ENCODE measurements around the gene LUC7L.
"Not testable (repeated sequence)": the region's sequence is repeated elsewhere in the genome, so short reads cannot be mapped to it uniquely, and the experiment has no call there.

LUC7L gene

GRCh38 chr16:259226-259625 is 30.0 kb upstream of the LUC7L start:
- TF ChIP-seq EZH2 (IDR thresholded peaks at IDR 0.05; ENCODE audit: borderline replicate concordance, low read length): no peak
- no peak for TF ChIP-seq CTCF (IDR thresholded peaks at IDR 0.05; ENCODE audit: low read length)
- Histone ChIP-seq H4K20me1 (ENCODE audit: insufficient read depth, low read length) (no peaks in the 10 kb centered on the region), H3F3A (ENCODE audit: insufficient read depth, low read length) (no peaks in the 10 kb centered on the region; the same call in 1 of the 2 replicates), H3K27ac (ENCODE audit: low read depth, low read length, poor library complexity, severe bottlenecking) (no peak overlapping the region), H3K4me2 (ENCODE audit: low read length) (no peak overlapping the region), H3K36me3 (ENCODE audit: insufficient read depth, low read length) (peaks cover 44% of the 10 kb centered on the region), H3K9me3 (ENCODE audit: low read length) (no peaks in the 10 kb centered on the region), H3K27me3 (ENCODE audit: insufficient read depth, low read length) (no peaks in the 10 kb centered on the region), H3K9ac (ENCODE audit: low read length) (no peak overlapping the region), H2AFZ (ENCODE audit: low read length) (no peak overlapping the region), H3K4me1 (ENCODE audit: insufficient read depth, low read length, severe bottlenecking) (no peaks in the 10 kb centered on the region), H3K79me2 (ENCODE audit: insufficient read depth, low read length) (no peaks in the 10 kb centered on the region), H3K9me2 (ENCODE audit: low read depth, low read length) (no peaks in the 10 kb centered on the region), H3K4me3 (ENCODE audit: low read depth, low read length, poor library complexity, severe bottlenecking) (no peak overlapping the region)

DNA sequence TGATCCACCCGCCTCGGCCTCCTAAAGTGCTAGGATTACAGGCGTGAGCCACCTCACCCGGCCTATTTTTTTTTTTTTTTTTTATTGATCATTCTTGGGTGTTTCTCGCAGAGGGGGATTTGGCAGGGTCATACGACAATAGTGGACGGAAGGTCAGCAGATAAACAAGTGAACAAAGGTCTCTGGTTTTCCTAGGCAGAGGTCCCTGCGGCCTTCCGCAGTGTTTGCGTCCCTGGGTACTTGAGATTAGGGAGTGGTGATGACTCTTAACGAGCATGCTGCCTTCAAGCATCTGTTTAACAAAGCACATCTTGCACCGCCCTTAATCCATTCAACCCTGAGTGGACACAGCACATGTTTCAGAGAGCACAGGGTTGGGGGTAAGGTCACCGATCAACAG is 28.8 kb upstream of the LUC7L start:
- H3K27me3 ChIP-seq (ENCODE audit: insufficient read depth, low read length); H3K9me2 ChIP-seq (ENCODE audit: low read depth, low read length); H3K9me3 ChIP-seq (ENCODE audit: low read length); H3F3A ChIP-seq (ENCODE audit: insufficient read depth, low read length); H2AFZ ChIP-seq (ENCODE audit: low read length); H3K79me2 ChIP-seq (ENCODE audit: insufficient read depth, low read length); H3K27ac ChIP-seq (ENCODE audit: low read depth, low read length, poor library complexity, severe bottlenecking); H4K20me1 ChIP-seq (ENCODE audit: insufficient read depth, low read length); H3K4me1 ChIP-seq (ENCODE audit: insufficient read depth, low read length, severe bottlenecking); H3K9ac ChIP-seq (ENCODE audit: low read length); H3K4me3 ChIP-seq (ENCODE audit: low read depth, low read length, poor library complexity, severe bottlenecking); H3K4me2 ChIP-seq (ENCODE audit: low read length): not testable (repeated sequence)
- H3K36me3 ChIP-seq (ENCODE audit: insufficient read depth, low read length): peaks cover 48% of the 10 kb centered on the region

DNA sequence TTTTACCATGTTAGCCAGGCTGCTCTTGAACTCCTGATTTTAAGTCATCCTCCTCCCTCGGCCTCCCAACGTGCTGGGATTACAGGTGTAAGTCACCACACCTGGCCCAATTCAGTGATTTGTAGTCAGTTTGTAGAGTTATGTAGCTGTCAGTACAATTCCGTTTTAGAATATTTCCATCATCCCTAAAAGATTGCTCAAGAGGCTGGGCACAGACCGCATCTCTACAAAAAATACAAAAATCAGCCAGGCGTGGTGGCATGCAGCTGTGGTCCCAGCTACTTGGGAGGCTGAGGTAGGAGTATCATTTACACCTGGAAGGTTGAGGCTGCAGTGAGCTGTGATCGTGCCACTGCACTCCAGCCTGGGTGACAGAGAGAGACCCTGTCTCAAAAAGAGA is 25.9 kb upstream of the LUC7L start:
- H3K4me1 ChIP-seq (ENCODE audit: insufficient read depth, low read length, severe bottlenecking): peaks cover 13% of the 10 kb centered on the region
- no peaks in the 10 kb centered on the region for H3K9me2 ChIP-seq (ENCODE audit: low read depth, low read length)
- no peaks in the 10 kb centered on the region for H3K27me3 ChIP-seq (ENCODE audit: insufficient read depth, low read length)
- H3K36me3 ChIP-seq (ENCODE audit: insufficient read depth, low read length): peaks cover 38% of the 10 kb centered on the region
- no peak overlapping the region for H3K9ac ChIP-seq (ENCODE audit: low read length)
- H4K20me1 ChIP-seq (ENCODE audit: insufficient read depth, low read length): no peaks in the 10 kb centered on the region
- no peaks in the 10 kb centered on the region for H3K79me2 ChIP-seq (ENCODE audit: insufficient read depth, low read length)
- no peak overlapping the region for H3K27ac ChIP-seq (ENCODE audit: low read depth, low read length, poor library complexity, severe bottlenecking)
- TF ChIP-seq CTCF (IDR thresholded peaks at IDR 0.05; ENCODE audit: low read length): no peak
- no peak for TF ChIP-seq EZH2 (IDR thresholded peaks at IDR 0.05; ENCODE audit: borderline replicate concordance, low read length)
- no peaks in the 10 kb centered on the region for H3K9me3 ChIP-seq (ENCODE audit: low read length)
- no peaks in the 10 kb centered on the region; the same call in 1 of the 2 replicates for H3F3A ChIP-seq (ENCODE audit: insufficient read depth, low read length)
- H2AFZ ChIP-seq (ENCODE audit: low read length): no peak overlapping the region
- no peak overlapping the region for H3K4me3 ChIP-seq (ENCODE audit: low read depth, low read length, poor library complexity, severe bottlenecking)
- no peak overlapping the region for H3K4me2 ChIP-seq (ENCODE audit: low read length)

- Histone ChIP-seq H3K9me2 (ENCODE audit: low read depth, low read length) (no peaks in the 10 kb centered on the region), H4K20me1 (ENCODE audit: insufficient read depth, low read length) (no peaks in the 10 kb centered on the region), H3K27ac (ENCODE audit: low read depth, low read length, poor library complexity, severe bottlenecking) (no peak overlapping the region), H3K36me3 (ENCODE audit: insufficient read depth, low read length) (peaks cover 33% of the 10 kb centered on the region), H2AFZ (ENCODE audit: low read length) (no peak overlapping the region), H3K27me3 (ENCODE audit: insufficient read depth, low read length) (no peaks in the 10 kb centered on the region), H3K9ac (ENCODE audit: low read length) (no peak overlapping the region), H3K79me2 (ENCODE audit: insufficient read depth, low read length) (no peaks in the 10 kb centered on the region), H3F3A (ENCODE audit: insufficient read depth, low read length) (no peaks in the 10 kb centered on the region; the same call in 1 of the 2 replicates), H3K4me1 (ENCODE audit: insufficient read depth, low read length, severe bottlenecking) (peaks cover 13% of the 10 kb centered on the region), H3K9me3 (ENCODE audit: low read length) (no peaks in the 10 kb centered on the region), H3K4me2 (ENCODE audit: low read length) (no peak overlapping the region), H3K4me3 (ENCODE audit: low read depth, low read length, poor library complexity, severe bottlenecking) (no peak overlapping the region)
- TF ChIP-seq EZH2 (IDR thresholded peaks at IDR 0.05; ENCODE audit: borderline replicate concordance, low read length) (no peak), CTCF (IDR thresholded peaks at IDR 0.05; ENCODE audit: low read length) (no peak)
Measured at GRCh38 chr16:254461-254860, 25.2 kb upstream of the LUC7L start.

Data from OCI-LY1 (cell line).